Large intestine (tissue), 12 donors: ENCODE data around the gene RILPL2. TPM values are rescaled to one million over a fixed set of nuclear protein-coding genes. Genes with fewer than 3 reads are reported as not detected.
"Not testable (repeated sequence)": the region's sequence is repeated elsewhere in the genome, so short reads cannot be mapped to it uniquely, and the experiment has no call there.

Source experiments
- DNase-seq, 2 donors: peaks; one replicate each; pipeline versions ENCODE4 v3.0.0 to v3.0.0-alpha.2; 2013
- H3K27ac ChIP-seq: one replicate; pipeline ENCODE4 v1.5.1; 2013; ENCODE audit warnings: low read length
- H3K27me3 ChIP-seq: 2 replicates; pipeline ENCODE4 v1.6.1; 2013; ENCODE audit warnings: low read length; ENCODE audit not compliant: control insufficient read depth, insufficient read depth
- H3K36me3 ChIP-seq: 2 replicates; pipeline ENCODE4 v1.6.1; 2013; ENCODE audit warnings: low read length; ENCODE audit not compliant: control insufficient read depth, insufficient read depth
- H3K4me1 ChIP-seq: one replicate; pipeline ENCODE4 v1.6.1; 2013; ENCODE audit warnings: low read length; ENCODE audit not compliant: control insufficient read depth, insufficient read depth
- H3K4me3 ChIP-seq: one replicate; pipeline ENCODE4 v1.5.1; 2013; ENCODE audit warnings: low read length
- H3K9me3 ChIP-seq: one replicate; pipeline ENCODE4 v1.6.1; 2013; ENCODE audit warnings: mild to moderate bottlenecking, low read depth, low read length, moderate library complexity; ENCODE audit not compliant: control insufficient read depth
- WGBS: methylation state at CpG from one replicate; pipeline ENCODE4 v1.1.5; 2013; ENCODE audit warnings: low lambda C conversion rate; ENCODE audit not compliant: insufficient coverage; 5-methylcytosine and 5-hydroxymethylcytosine counted together
- long read RNA-seq, 11 donors: transcript quantifications; one replicate each; lab custom pipeline, GENCODE V29; 2026
- polyA plus RNA-seq: library from polyadenylated mRNA; unstranded; fragments of 120-200 nt; gene quantifications from one replicate; pipeline ENCODE4 v1.2.1, GENCODE V29; 2013

The RILPL2 gene, protein sequence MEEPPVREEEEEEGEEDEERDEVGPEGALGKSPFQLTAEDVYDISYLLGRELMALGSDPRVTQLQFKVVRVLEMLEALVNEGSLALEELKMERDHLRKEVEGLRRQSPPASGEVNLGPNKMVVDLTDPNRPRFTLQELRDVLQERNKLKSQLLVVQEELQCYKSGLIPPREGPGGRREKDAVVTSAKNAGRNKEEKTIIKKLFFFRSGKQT
- polyA plus RNA-seq = 1.7 TPM
- long read RNA-seq, donor 1, full-length matches to known transcripts = 2 of 2 reads
- long read RNA-seq, donor 1, partial matches to known transcripts = 0 of 2 reads
- long read RNA-seq, donor 1, other reads (novel, unspliced or antisense) = 0 of 2 reads
- long read RNA-seq, donor 2, full-length matches to known transcripts = 5 of 5 reads
- long read RNA-seq, donor 2, partial matches to known transcripts = 0 of 5 reads
- long read RNA-seq, donor 2, other reads (novel, unspliced or antisense) = 0 of 5 reads
- long read RNA-seq, donor 3 = 0 reads
- long read RNA-seq, donor 4 = 0 reads
- long read RNA-seq, donor 5, full-length matches to known transcripts = 1 of 1 reads
- long read RNA-seq, donor 5, partial matches to known transcripts = 0 of 1 reads
- long read RNA-seq, donor 5, other reads (novel, unspliced or antisense) = 0 of 1 reads
- long read RNA-seq, donor 6, full-length matches to known transcripts = 4 of 24 reads
- long read RNA-seq, donor 6, partial matches to known transcripts = 0 of 24 reads
- long read RNA-seq, donor 6, other reads (novel, unspliced or antisense) = 20 of 24 reads
- long read RNA-seq, donor 7, full-length matches to known transcripts = 3 of 3 reads
- long read RNA-seq, donor 7, partial matches to known transcripts = 0 of 3 reads
- long read RNA-seq, donor 7, other reads (novel, unspliced or antisense) = 0 of 3 reads
- long read RNA-seq, donor 8, full-length matches to known transcripts = 5 of 5 reads
- long read RNA-seq, donor 8, partial matches to known transcripts = 0 of 5 reads
- long read RNA-seq, donor 8, other reads (novel, unspliced or antisense) = 0 of 5 reads
- long read RNA-seq, donor 9, full-length matches to known transcripts = 1 of 1 reads
- long read RNA-seq, donor 9, partial matches to known transcripts = 0 of 1 reads
- long read RNA-seq, donor 9, other reads (novel, unspliced or antisense) = 0 of 1 reads
- long read RNA-seq, donor 10, full-length matches to known transcripts = 2 of 2 reads
- long read RNA-seq, donor 10, partial matches to known transcripts = 0 of 2 reads
- long read RNA-seq, donor 10, other reads (novel, unspliced or antisense) = 0 of 2 reads
- long read RNA-seq, donor 11, full-length matches to known transcripts = 1 of 1 reads
- long read RNA-seq, donor 11, partial matches to known transcripts = 0 of 1 reads
- long read RNA-seq, donor 11, other reads (novel, unspliced or antisense) = 0 of 1 reads

DNA sequence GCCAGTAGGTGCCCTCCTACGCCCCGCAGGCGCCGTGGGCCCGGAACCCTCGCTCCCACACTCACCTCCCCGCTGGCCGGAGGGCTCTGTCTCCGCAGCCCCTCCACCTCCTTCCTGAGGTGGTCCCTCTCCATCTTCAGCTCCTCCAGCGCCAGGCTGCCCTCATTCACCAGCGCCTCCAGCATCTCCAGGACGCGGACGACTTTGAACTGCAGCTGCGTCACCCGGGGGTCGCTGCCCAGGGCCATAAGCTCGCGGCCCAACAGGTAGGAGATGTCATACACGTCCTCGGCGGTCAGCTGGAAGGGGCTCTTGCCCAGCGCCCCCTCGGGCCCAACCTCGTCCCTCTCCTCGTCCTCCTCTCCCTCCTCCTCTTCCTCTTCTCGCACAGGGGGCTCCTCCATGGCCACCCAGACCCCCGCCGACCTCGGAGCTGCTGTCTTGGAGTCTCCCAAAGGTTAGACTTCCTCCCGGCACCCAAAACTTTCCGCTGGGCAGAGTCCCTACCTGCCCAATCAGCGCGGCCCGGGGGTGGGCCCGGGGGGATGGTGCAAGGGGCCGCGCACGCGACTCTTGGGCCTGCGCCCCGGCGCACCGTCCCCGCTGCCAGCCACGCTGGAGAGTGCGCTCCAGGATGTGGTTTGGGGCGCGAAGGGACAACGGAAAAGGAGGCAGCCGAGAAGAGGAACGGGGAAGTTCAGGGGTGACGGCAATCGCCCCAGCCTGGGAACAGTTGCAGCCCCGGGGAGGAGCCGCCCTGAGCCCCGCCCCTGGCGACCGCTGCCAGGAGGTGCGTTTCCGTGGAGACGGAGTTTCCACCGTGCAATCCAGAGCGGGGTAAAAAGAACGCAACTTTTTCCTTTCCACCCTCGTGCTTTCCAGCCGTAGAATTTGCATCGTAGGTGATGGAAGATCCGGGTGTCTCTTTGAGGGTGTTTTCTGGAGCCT lies at the start of gene RILPL2:
Gene RILPL2 (minus strand): TSS at position 668 of the 948 bp plus-strand sequence. CDS start 264 bp downstream, at position 404.
- H3K27ac ChIP-seq = no peak within 1 kb of the TSS
- H3K27me3 ChIP-seq = no peaks in the 10 kb centered on the region
- whole genome bisulfite sequencing = 27% methylated on average over 3 of the region's 69 CpGs
- peak; percentile 55 to 76 for DNase-seq
- peaks cover 10% of the 10 kb centered on the region for H3K4me1 ChIP-seq
- peaks cover 2% of the 10 kb centered on the region for H3K9me3 ChIP-seq
- H3K36me3 ChIP-seq = no peaks in the 10 kb centered on the region
- peak within 1 kb of the TSS; percentile 69 for H3K4me3 ChIP-seq

GRCh38 chr12:123485756-123486155 lies 49.3 kb upstream of the RILPL2 start:
- DNase-seq = no peak
- Histone ChIP-seq H3K27me3 (no peaks in the 10 kb centered on the region), H3K4me1 (no peaks in the 10 kb centered on the region), H3K4me3 (no peak overlapping the region), H3K9me3 (no peaks in the 10 kb centered on the region), H3K36me3 (peaks cover 5% of the 10 kb centered on the region), H3K27ac (no peak overlapping the region)
- 100% methylated on average over 1 of the region's 14 CpGs for WGBS

DNA sequence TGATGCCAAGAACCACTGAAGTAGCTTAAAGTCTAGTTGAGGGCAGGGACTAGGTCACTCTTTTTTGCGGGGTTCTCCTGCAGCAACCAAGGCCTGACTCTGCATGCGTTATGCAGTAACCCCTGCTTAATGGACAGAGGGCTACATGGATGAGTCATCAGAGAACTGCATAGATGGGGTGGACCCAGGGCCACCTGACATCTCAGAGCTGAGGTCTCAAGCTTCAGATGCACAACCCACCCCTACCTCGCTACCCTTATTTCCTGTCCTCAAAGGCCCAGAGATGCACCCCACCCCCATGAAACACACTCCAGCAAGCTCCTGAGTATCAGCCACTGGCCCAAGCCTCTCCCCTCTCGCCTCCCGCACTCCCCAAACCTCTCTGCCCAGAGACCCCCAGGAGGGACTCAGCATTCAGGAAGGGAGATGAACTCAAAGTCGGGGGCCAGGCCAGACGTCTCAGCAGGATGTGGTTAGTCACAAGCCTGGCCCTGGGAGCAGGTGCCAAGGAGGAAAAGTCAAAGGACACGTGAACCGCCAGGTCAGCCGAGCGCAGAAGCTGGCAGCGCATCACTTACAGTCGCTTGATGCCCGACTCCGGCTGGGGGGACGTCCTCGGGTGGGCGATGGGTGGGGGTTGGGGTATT lies 47.2 kb upstream of the RILPL2 start:
- no peak overlapping the region for H3K27ac ChIP-seq
- no peak for DNase-seq
- no peak overlapping the region for H3K4me3 ChIP-seq
- WGBS = 80% methylated on average over 1 of the region's 18 CpGs
- H3K27me3 ChIP-seq = no peaks in the 10 kb centered on the region
- no peaks in the 10 kb centered on the region for H3K4me1 ChIP-seq
- no peaks in the 10 kb centered on the region for H3K9me3 ChIP-seq
- H3K36me3 ChIP-seq = peaks cover 11% of the 10 kb centered on the region

DNA sequence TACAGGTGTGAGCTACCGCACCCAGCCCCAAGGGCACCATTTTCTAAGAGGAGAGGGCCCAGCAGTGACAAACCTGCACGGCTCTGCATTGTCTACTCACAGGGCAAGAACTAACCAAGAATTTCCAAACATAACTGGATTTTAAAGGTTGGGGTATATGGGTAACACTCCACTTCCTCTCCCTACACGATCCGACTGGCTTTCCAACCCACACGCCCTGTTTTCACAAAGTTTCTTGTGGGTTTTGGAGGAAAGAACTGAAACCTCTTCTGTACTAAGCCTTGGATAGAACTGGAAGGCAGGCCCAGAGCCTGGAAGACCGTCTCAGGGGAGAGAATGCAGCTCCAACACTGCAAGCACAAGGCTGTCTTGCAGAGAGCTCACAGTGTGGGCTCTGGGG lies 46.4 kb upstream of the RILPL2 start:
- no CpG with 5 or more reads among the region's 6 CpGs for WGBS
- H3K4me1 ChIP-seq = no peaks in the 10 kb centered on the region
- no peak for DNase-seq
- no peaks in the 10 kb centered on the region for H3K27me3 ChIP-seq
- no peak overlapping the region for H3K27ac ChIP-seq
- no peaks in the 10 kb centered on the region for H3K9me3 ChIP-seq
- H3K4me3 ChIP-seq = no peak overlapping the region
- peaks cover 14% of the 10 kb centered on the region for H3K36me3 ChIP-seq

DNA sequence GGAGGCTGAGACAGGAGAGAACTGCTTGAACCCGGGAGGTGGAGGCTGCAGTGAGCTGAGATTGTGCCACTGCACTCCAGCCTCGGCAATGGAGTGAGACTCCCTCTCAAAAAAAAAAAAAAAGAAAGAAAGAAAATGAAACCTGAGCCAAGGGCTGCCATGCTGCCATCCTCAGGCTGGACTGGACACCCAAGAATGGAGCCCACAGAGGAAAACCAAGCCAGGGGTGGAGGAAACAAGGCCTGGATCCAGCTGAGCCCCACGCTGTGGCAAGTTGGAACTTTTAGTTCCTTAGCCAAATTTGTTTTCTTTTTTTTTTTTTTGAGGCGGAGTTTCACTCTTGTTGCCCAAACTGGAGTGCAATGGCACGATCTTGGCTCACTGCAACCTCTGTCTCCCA lies 44.8 kb upstream of the RILPL2 start:
- not testable (repeated sequence) for H3K27me3 ChIP-seq, DNase-seq, H3K9me3 ChIP-seq, H3K4me1 ChIP-seq, H3K27ac ChIP-seq, H3K4me3 ChIP-seq
- WGBS = no CpG with 5 or more reads among the region's 5 CpGs
- H3K36me3 ChIP-seq = peaks cover 14% of the 10 kb centered on the region

- H3K27me3 ChIP-seq = no peaks in the 10 kb centered on the region
- no peak for DNase-seq
- no peak overlapping the region for H3K27ac ChIP-seq
- H3K36me3 ChIP-seq = peaks cover 21% of the 10 kb centered on the region
- no peaks in the 10 kb centered on the region for H3K9me3 ChIP-seq
- H3K4me3 ChIP-seq = no peak overlapping the region
- 80% methylated on average over 1 of the region's 14 CpGs for WGBS
- H3K4me1 ChIP-seq = no peaks in the 10 kb centered on the region
Observed at GRCh38 chr12:123479442-123480180, 43.1 kb upstream of the RILPL2 start.

GRCh38 chr12:123478762-123479161 lies 42.3 kb upstream of the RILPL2 start:
- H3K27me3 ChIP-seq = no peaks in the 10 kb centered on the region
- H3K27ac ChIP-seq = no peak overlapping the region
- no peak overlapping the region for H3K4me3 ChIP-seq
- H3K36me3 ChIP-seq = peaks cover 17% of the 10 kb centered on the region
- no peaks in the 10 kb centered on the region for H3K9me3 ChIP-seq
- WGBS = no CpG with 5 or more reads among the region's 10 CpGs
- no peaks in the 10 kb centered on the region for H3K4me1 ChIP-seq
- DNase-seq = no peak

GRCh38 chr12:123478069-123478468 lies 41.6 kb upstream of the RILPL2 start:
- H3K27ac ChIP-seq = no peak overlapping the region
- no CpG with 5 or more reads among the region's 11 CpGs for WGBS
- no peaks in the 10 kb centered on the region for H3K9me3 ChIP-seq
- H3K36me3 ChIP-seq = peaks cover 16% of the 10 kb centered on the region
- H3K4me3 ChIP-seq = no peak overlapping the region
- H3K4me1 ChIP-seq = no peaks in the 10 kb centered on the region
- DNase-seq = no peak
- no peaks in the 10 kb centered on the region for H3K27me3 ChIP-seq
